NCI-H69 (cell line): ENCODE measurements around the gene GCNA.
"Not testable (repeated sequence)": the region's sequence is repeated elsewhere in the genome, so short reads cannot be mapped to it uniquely, and the experiment has no call there.

Experiments used
- DNase-seq: peaks from one replicate; lab custom pipeline; 2025; lab: John Stamatoyannopoulos, UW

GCNA gene

GRCh38 chrX:71559773-71560172 lies 18.5 kb upstream of the GCNA start:
- DNase-seq: not testable (repeated sequence)

- DNase-seq: no peak
Observed at GRCh38 chrX:71563921-71564320, 14.3 kb upstream of the GCNA start.

- DNase-seq: no peak
Observed at GRCh38 chrX:71565474-71566041, 12.7 kb upstream of the GCNA start.

GRCh38 chrX:71571390-71571789 lies 6.8 kb upstream of the GCNA start:
- DNase-seq: not testable (repeated sequence)

- DNase-seq: no peak
Observed at GRCh38 chrX:71573590-71573989, 4.6 kb upstream of the GCNA start.

GRCh38 chrX:71577682-71578081 lies 555 bp upstream of the GCNA start:
- no peak for DNase-seq

GRCh38 chrX:71579136-71579989 lies 1.1 kb downstream of the GCNA start:
- no peak for DNase-seq

GRCh38 chrX:71579990-71580380 lies 1.7 kb downstream of the GCNA start:
- DNase-seq: no peak

- no peak for DNase-seq
Observed at GRCh38 chrX:71581210-71581609, 3.0 kb downstream of the GCNA start.

GRCh38 chrX:71586929-71587328 lies 8.7 kb downstream of the GCNA start:
- no peak for DNase-seq

- not testable (repeated sequence) for DNase-seq
Observed at GRCh38 chrX:71593210-71593609, 15.0 kb downstream of the GCNA start.

GRCh38 chrX:71599965-71600364 lies 21.7 kb downstream of the GCNA start:
- DNase-seq: no peak

- no peak for DNase-seq
Observed at GRCh38 chrX:71603618-71604017, 25.4 kb downstream of the GCNA start.

- DNase-seq: no peak
Observed at GRCh38 chrX:71604141-71604540, 25.9 kb downstream of the GCNA start.

- no peak for DNase-seq
Observed at GRCh38 chrX:71604796-71605568, 26.7 kb downstream of the GCNA start.

- DNase-seq: no peak
Observed at GRCh38 chrX:71606536-71607216, 28.4 kb downstream of the GCNA start.

GRCh38 chrX:71607488-71607887 lies 29.3 kb downstream of the GCNA start:
- no peak for DNase-seq

GRCh38 chrX:71609095-71609750 lies 31.0 kb downstream of the GCNA start:
- no peak for DNase-seq

- DNase-seq: not testable (repeated sequence)
Observed at GRCh38 chrX:71611736-71612135, 33.5 kb downstream of the GCNA start.

GRCh38 chrX:71612256-71612655 lies 34.0 kb downstream of the GCNA start:
- no peak for DNase-seq

- DNase-seq: no peak
Observed at GRCh38 chrX:71615056-71615455, 36.8 kb downstream of the GCNA start.

- no peak for DNase-seq
Observed at GRCh38 chrX:71615954-71616353, 37.7 kb downstream of the GCNA start.
